Keratinocyte (primary cell): ENCODE results near the gene PPM1J.

Experiments used
- EZH2 ChIP-seq: IDR thresholded peaks from one replicate; pipeline ENCODE4 v1.6.1; 2012; ENCODE audit warnings: inconsistent platforms, mild to moderate bottlenecking, low read length, moderate library complexity
- TF ChIP-seq, protein P1 (sequence below), 3 experiments: IDR thresholded peaks in 1 of 3; conservative IDR thresholded peaks in 1 of 3; optimal IDR thresholded peaks in 1 of 3; 2 replicates in 2 of 3; 3 replicates in 1 of 3; pipeline versions ENCODE3 to v1.5.1; 2011; ENCODE audit warnings: low read length in 3 of 3, mild to moderate bottlenecking in 3 of 3, moderate library complexity in 2 of 3, control low read depth in 1 of 3, inconsistent platforms in 1 of 3; ENCODE audit not compliant: insufficient read depth in 2 of 3; ENCODE audit errors: extremely low read depth in 1 of 3

DNA sequence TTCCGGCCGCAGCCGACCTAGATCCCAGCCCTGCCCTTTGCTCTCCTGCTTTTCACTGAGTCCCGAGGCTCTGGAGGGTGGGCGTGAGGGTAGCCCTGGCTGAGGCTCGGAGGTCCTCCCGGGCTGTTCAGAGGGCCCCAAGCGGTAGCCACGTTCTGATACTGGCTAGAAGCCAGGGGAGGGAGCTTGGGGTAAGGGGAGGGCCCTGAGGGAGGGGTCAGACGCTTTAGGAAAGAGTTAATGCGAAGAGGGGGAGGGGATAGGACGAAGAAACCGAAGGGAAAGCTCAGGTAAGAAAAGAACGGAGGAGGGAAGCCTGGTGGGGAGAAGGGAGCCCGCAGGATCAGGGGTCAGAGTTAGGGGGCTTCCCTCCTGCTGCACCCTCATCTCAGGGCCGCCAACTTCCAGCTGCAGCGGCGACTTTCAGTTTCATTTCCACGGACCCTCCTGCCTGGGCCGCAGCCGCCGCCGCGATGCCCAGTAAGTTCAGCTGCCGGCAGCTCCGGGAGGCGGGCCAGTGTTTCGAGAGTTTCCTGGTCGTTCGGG, 40.6 kb downstream of the PPM1J start, which contains the start of gene MOV10:
- TF ChIP-seq EZH2: no peak
- TF ChIP-seq, protein P1, sequence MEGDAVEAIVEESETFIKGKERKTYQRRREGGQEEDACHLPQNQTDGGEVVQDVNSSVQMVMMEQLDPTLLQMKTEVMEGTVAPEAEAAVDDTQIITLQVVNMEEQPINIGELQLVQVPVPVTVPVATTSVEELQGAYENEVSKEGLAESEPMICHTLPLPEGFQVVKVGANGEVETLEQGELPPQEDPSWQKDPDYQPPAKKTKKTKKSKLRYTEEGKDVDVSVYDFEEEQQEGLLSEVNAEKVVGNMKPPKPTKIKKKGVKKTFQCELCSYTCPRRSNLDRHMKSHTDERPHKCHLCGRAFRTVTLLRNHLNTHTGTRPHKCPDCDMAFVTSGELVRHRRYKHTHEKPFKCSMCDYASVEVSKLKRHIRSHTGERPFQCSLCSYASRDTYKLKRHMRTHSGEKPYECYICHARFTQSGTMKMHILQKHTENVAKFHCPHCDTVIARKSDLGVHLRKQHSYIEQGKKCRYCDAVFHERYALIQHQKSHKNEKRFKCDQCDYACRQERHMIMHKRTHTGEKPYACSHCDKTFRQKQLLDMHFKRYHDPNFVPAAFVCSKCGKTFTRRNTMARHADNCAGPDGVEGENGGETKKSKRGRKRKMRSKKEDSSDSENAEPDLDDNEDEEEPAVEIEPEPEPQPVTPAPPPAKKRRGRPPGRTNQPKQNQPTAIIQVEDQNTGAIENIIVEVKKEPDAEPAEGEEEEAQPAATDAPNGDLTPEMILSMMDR (optimal IDR thresholded peaks at IDR 0.05 in 1 of 3, IDR thresholded peaks at IDR 0.05 in 1 of 3, conservative IDR thresholded peaks at IDR 0.05 in 1 of 3; ENCODE audit: extremely low read depth in 1 of 3, insufficient read depth in 2 of 3, low read length in 3 of 3): no peak
